NCI-H1417 treated with DMSO at 0.1 percent for 48 hours (cell line): ENCODE measurements around the gene GDPD5.

Experiments used
- DNase-seq: peaks from one replicate; lab custom pipeline; 2025; lab: John Stamatoyannopoulos, UW

Gene GDPD5

DNA sequence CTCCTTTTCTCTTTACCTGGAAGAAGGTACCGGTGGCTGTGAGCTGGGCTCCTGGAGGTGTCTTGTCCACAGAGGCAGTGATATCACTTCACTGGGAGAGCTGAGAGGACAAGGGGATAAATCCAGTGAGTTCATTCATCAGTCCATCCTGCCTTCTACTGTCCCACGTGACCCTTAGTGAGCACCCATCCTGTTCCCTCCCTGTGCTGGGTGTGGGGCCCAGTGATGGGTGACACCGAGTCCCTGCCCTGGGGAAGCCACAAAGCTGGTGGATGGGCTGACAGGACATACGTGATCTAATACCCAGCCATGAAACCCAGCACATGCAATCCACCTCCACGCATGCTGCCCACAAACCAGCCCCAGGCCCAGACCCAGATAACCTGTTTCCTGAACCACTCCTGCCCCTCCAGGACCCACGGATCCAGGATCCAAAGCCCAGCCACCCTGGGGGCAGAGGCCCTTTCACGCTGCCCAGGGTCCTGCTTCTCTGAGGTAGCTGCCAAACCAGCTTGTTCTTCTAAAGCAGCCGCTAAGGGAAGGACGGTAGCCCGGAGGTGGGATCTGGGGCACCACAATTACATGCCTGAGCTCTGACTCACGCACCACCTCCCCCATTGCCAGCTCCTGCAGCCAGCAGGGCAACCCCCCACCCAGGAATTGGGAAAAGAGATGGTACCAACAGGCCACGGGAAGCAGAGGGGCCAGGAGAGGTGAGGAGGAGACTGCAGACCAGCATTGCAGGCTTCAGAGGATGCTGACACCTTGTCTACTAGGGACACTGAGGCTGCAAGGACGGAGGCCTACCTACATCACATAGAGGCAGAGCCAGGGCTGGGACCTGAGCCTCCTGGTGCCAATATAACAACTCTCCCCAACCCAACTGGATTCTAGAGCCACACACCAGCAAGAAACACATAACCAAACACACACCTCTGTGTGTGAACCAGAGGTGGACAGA is 35.2 kb downstream of the GDPD5 start:
- DNase-seq, result no peak

DNA sequence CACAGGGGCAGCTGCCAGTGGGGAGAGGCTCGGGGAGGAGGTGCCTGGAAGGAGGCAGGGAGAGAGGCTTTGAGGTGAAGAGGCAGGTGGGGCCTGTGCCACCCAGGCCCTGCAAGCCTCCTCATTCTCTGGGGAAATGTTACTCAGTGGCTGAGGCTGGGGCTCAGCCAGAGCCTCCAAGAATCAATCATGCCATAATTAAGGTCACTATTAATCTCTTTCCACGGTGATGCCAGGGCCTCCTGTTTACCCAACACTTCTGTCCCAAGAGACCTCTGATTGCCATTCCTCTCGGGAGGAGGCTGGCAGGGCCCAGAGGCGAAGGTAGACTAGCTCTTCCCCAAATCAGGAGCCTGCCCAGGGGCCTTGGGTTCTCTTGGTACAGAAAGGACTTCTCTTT is 38.4 kb downstream of the GDPD5 start:
- no peak for DNase-seq

DNA sequence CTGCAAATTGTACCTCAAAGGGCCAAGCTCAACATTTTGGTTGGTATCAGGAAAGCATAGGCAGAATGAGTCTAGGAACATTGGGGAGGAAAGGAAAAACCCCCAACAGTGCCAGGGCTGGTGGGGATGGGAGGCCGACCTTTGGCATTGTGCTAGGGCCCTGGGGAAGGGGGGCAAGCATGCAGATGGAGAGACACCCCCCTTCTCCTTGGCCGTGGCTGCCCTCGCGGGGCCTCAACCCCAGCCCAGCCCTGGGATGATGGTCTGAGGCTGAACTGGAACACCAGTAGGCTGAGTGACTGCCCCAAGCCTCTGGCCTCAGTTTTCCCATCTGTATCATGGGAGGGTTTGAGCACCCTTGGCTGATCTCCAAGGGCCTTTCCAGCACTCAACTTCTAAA is 40.0 kb downstream of the GDPD5 start:
- no peak for DNase-seq

GRCh38 chr11:75482931-75483469 is 42.7 kb downstream of the GDPD5 start:
- DNase-seq, result no peak

DNA sequence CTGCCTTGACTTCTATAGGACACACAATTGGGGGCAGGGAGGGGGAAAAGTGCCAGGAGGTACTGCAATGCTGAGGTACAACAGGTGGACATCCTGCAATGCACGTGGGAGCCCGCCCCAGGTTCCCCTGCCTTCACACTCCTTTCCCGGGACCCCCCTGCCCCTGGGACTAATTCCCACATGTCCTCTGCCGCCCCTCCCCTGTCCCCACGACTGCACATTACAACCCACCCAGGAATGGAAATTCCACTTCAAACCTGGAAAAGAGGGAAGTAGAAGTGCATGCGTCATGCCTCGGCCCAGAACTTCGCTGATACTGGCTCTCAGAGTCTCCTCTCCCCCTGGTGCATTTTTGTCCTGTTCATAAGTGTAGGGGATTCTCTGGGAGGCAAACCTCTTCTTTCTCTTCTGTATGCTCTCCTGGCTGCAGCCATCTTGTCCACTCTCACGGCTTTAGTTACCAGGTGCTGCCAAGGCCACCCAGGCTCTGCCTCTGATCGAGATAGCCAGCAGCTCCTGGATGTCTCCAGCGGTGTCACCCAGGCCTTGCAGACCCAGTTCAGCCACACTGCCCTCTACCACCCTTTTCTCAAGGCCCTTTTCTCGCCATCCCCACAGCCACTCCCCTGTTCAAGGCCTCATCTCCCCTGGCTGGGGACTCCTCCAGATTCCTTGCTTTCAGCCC is 43.7 kb downstream of the GDPD5 start:
- no peak for DNase-seq

DNA sequence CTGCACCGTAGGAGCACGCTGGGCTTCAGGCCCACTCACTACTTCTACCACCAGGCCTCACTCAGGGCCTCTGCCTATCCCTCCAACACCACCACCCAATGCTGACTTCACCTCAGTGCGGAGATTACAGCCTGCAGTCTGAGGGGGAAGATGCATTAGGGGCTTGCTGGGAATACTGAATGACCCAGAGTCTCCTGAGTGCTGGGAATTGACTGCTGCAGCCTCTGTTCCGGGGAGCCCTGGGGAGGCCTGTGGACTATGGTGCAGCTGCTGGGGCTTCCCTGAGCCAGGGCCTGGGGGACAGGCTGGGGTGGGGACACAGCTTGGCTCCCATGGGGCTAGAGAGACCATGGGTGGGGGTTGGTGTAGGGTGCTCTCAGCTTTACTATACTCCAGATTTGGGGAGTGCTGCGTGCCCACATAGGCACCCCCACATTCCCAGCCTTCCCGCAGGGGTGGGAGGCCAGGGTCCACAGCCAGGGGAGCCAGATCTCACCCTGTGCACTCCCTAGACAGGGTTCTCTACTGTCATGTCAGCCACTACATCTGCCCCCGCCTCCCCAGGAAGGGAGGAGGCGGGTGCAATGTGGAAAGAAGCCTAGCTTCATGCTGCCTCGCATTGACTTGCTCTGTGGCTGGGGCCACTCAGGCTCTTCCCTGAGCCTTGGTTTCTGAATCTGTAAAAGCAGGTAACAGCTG is 44.4 kb downstream of the GDPD5 start:
- no peak for DNase-seq

DNA sequence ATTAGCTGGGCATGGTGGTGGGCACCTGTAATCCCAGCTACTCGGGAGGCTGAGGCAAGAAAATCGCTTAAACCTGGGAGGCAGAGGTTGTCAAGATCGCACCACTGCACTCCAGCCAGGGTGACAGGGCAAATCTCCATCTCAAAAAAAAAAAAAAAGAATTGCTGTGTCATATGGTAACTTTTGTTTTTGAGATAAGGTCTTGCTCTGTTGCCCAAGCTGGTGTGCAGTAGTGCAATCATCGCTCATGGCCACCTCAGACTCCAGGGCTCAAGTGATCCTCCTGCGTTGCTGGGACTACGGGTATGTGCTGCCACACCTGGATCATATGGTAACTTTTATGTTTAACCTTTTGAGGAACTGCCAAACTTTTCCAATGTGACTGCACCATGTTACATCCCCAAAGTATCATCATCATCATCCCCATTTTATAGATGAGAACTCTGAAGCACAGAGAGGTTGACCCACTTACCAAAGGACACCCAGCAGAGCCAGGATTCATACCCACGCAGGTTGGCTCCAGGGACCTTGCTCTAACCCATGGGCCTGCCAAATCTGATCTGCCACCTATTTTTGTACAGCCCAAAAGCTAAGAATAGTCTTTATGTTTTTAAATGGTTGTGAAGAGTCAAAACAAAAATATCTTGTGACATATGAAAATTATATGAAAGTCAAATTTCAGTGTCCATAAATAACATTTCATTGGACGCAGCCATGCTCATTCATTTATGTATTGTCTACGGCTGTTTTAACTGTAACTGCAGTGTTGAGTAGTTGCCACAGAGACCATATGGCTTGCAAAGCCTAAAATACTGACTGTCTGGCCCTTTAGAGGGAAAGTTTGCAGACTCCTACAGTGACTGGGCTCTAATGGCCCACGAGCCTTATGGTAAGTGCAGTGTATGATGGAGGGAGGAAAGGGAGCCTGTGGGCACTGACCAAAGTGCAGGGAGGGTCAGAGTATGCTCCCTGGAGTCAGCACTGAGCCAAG is 45.3 kb downstream of the GDPD5 start:
- no peak for DNase-seq

DNA sequence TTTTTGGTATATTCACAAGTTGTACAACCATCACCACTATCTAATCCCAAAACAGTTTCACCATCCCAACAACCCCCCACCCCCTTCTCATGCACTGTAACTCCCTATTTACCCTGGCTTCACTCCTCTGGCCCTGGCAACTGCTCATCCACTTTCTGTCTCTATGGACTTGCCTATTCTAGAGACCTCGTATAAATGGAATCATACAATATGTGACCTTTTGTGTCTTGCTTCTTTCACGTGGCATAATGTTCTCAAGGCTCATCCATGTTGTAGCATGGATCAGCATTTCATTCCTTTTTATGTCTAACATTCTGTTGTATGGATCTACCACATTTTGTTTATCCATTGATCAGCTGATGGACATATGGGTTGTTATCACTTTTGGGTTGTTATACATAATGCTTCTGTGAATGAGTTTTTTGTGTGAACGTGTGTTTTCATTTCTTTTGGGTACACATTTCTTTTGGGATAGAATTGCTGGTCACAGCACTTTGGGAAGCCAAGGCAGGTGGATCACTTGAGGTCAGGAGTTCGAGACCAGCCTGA is 46.1 kb downstream of the GDPD5 start:
- DNase-seq, result no peak

DNA sequence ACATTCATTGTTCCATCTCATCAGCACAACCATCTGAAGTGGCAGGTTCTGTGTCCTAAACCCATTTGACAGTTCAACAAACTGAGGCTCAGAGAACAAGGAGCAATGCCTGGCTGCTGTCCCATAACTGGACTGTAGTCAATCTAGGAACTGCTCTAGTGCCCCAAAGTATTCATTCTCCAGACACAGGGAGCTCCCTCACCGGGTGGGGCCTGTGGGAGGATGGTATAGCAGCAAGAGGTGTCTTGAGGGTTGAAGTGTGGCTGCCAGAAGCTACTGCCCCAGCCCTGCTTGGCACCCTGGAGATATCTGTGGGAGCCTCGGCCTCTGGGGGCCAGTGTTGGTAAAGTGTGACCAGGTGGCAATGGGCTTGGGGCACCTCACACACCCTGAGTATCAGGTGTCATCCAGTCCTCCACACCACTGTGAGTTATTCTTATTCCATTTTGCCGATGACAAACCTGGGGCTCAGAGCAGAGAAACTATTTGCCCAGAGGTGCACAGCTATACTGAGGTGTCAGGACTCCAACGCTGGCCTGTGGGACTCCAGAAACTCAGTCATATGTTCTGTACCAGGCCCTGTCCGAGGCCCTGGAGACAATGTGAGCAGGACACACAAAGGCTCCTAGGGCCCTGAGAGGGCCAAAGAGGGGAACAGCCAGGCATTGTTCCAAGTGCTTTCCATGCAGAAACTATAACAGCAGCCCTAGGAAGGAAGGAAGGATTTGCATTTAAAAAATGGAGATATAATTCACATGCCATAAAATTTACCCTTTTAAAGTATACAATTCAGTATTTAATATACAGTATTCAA is 46.8 kb downstream of the GDPD5 start:
- DNase-seq, result no peak

DNA sequence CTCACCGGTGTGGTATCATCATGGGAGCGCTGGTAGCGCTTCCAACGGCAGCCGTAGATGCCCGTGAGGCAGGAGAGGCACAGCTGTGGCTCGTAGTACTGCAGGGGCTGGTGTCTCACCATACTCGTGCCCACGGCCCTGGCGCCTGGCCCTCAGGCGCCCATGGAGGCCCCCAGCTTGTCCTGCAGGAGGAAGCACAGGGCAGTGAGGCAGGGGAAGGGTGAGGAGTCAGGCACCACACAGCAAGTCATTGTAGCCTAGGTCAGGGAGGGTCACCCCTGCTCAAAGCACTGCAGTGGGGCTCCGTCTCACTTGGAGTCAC is 48.2 kb downstream of the GDPD5 start:
- DNase-seq, result no peak

DNA sequence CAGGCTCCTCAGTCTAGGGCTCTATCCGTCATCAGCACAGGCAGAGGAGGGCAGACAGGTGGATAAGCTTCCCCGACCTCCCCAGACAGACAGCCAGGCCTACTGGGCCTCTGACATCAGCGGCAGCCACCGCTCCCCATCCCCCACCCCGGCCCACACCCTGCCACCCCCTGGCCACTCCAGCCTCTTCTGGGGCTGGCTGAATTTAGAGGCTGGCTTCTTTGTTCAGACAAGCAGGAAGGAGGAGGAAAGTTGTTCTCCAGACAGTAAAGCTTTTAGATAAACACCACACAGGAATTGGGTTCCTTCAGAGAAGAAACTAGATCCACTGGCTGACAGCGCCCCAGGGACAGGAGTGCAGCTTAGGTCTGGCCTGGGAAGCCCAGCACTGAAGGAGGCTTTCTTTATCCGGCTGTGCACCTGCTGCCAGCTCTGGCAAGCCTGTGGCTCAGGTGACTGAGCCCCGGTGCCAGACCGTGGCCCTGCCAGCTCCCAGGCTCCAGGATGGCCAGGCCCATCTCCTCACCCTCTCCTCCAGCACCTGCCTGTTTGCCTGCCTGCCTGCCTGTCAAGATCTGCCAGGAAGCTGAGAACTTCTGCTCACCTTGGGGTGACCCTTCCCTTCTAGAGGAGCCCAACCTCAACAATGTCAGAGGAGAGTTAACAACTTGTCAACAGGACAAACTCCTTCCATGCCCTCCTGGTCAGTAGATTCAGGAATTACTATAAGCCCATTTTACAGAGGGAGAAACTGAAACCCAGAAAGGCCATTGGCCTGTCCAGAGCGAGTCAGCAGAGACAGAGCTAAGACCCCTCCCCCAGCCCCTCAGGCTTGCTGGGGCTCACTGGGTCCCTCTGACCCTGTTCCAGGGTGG is 48.8 kb downstream of the GDPD5 start:
- no peak for DNase-seq

DNA sequence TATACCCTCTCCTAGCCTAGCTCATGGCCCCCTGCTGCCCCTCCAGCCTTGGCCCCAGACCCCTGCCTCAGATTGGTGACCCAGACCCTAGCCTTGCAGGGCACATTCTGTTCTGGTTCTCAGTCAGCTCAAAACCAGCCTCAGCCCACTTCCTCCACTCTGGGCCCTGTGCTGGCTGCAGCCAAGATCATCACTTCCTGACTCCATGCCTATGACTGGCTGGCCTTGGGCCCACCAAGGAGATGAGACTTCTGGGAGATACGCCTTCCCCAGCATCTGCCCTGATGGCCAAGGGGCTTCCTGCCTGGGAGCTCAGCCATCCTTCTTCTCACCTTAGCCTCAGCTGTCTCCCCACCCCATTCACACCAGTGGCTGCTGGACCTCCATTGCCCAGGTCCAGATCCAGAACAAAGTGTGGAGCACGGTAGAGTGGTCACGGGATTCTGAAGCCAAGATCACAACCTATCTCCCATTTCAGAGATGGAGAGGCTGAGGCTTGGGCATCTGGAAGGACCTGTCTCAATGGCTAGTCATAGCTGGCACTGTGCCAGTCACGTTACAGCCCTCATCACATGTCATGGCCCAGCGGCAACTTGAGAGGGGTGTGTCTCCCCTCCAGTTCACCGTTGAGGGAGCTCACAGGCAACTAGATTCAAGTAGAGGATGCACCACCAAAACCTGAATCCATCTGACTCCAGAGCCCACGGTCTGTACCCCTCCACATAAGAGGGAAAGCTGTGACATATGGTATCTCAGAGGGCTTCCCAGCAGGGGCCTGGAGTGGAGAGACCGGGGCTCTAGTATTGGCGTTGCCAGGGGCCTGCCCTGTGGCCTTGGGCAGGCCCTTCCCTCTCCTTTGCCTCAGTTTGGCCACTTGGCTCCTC is 49.7 kb downstream of the GDPD5 start:
- DNase-seq, result no peak

GRCh38 chr11:75474878-75475766 is 50.6 kb downstream of the GDPD5 start:
- DNase-seq, result no peak

DNA sequence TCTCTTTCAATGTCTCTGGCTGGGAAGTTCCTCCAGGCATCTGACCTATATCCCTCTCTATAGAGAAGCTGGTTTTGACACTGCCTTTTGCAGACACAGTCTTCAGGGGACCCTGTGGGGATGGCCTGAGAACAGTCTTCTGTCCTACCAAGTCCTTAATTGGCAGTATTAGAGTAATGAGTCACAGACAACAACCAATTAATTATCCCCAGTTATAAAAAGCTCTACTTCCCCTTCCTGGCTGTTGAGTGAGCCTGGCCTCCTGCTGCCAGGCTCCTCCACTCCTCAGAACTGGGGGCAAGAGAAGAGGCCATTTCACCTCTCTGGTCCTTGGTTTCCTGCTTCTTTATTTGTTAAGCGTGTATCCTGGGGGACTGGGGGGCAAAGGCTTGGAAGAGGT is 51.5 kb downstream of the GDPD5 start:
- DNase-seq, result no peak

DNA sequence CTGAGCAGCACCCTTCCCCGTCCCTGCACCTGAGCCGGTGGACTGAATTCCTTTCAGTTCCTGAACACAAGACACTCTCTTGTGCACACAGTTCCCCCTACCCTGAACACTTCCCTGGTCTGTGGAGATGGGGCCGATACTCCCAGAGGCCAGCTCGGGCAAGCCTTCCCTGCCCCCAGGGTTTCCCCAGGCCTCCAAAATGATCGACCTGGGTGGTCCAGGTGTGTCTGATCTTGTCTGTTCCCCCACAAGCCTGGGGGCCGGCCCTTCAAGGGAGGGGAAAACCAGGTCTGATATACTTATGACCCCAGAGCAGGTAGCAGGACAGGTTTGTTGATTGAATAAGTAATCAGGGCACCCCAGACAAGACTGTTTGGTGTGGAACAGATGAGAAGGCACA is 52.1 kb downstream of the GDPD5 start:
- no peak for DNase-seq

- no peak for DNase-seq
Measured at GRCh38 chr11:75472081-75472732, 53.5 kb downstream of the GDPD5 start.
